ENCODE results near the gene CTTNBP2. TPM values are rescaled to one million over a fixed set of nuclear protein-coding genes. Genes with fewer than 3 reads are reported as not detected.

CTTNBP2 gene
- total and polyA plus RNA-seq, 7 donors: 0.60 to 11.1 (median 4.9) TPM

- Histone ChIP-seq H3K4me1 (peaks cover 0 to 43% (median 32%) of the 10 kb centered on the region in 4 donors), H3K9me3 (no peaks in the 10 kb centered on the region), H3K27me3 (no peaks in the 10 kb centered on the region), H3K4me3 (no peak overlapping the region), H3K36me3 (no peaks in the 10 kb centered on the region), H3K27ac (no peak overlapping the region)
- WGBS, 2 donors: 72 to 84% methylated on average over 1 of the region's 1 CpG
- TF ChIP-seq POLR2AphosphoS5 (IDR thresholded peaks at IDR 0.05) (no peak), POLR2A (IDR thresholded peaks at IDR 0.05) (no peak), EP300 (IDR thresholded peaks at IDR 0.05) (no peak), CTCF (IDR thresholded peaks at IDR 0.05) (no peak)
- no peak for DNase-seq
- intact Hi-C loops (cut with DNase I): loop anchor here (10.0 kb wide), 1 partner anchor 45 kb away; the partner anchor contains the start of gene CTTNBP2
Observed at GRCh38 chr7:117829450-117830117, 43.7 kb downstream of the CTTNBP2 start.

- TF ChIP-seq CTCF (IDR thresholded peaks at IDR 0.05) (no peak), POLR2AphosphoS5 (IDR thresholded peaks at IDR 0.05) (no peak), EP300 (IDR thresholded peaks at IDR 0.05) (no peak), POLR2A (IDR thresholded peaks at IDR 0.05) (no peak)
- intact Hi-C loops (cut with DNase I): loop anchor here (10.0 kb wide), 1 partner anchor 46 kb away; the partner anchor contains the start of gene CTTNBP2
- H3K27ac ChIP-seq: no peak overlapping the region
- H3K27me3 ChIP-seq: no peaks in the 10 kb centered on the region
- H3K4me1 ChIP-seq: peaks cover 0 to 43% (median 32%) of the 10 kb centered on the region in 4 donors
- no peak overlapping the region for H3K4me3 ChIP-seq
- no peaks in the 10 kb centered on the region for H3K36me3 ChIP-seq
- 96 to 97% methylated on average over 2 of the region's 2 CpGs for WGBS, 2 donors
- H3K9me3 ChIP-seq: no peaks in the 10 kb centered on the region
- no peak for DNase-seq
Observed at GRCh38 chr7:117828825-117829224, 44.4 kb downstream of the CTTNBP2 start.

GRCh38 chr7:117827862-117828261, 45.4 kb downstream of the CTTNBP2 start:
- Histone ChIP-seq H3K4me3 (no peak overlapping the region), H3K4me1 (peaks cover 0 to 43% (median 32%) of the 10 kb centered on the region in 4 donors), H3K27me3 (no peaks in the 10 kb centered on the region), H3K27ac (peak overlapping the region in 1 of 4 donors; percentile 2), H3K9me3 (no peaks in the 10 kb centered on the region), H3K36me3 (no peaks in the 10 kb centered on the region)
- TF ChIP-seq POLR2AphosphoS5 (IDR thresholded peaks at IDR 0.05): peak in 1 of 4 donors; percentile 12
- no peak for TF ChIP-seq EP300 (IDR thresholded peaks at IDR 0.05)
- 13 to 56% methylated on average over 2 of the region's 2 CpGs for WGBS, 2 donors
- no peak for DNase-seq
- intact Hi-C loops (cut with DNase I): loop anchor here (10.0 kb wide), 1 partner anchor 47 kb away; the partner anchor contains the start of gene CTTNBP2

- Histone ChIP-seq H3K27ac (no peak overlapping the region), H3K4me3 (no peak overlapping the region), H3K9me3 (no peaks in the 10 kb centered on the region), H3K4me1 (peaks cover 0 to 29% (median 22%) of the 10 kb centered on the region in 4 donors), H3K36me3 (no peaks in the 10 kb centered on the region), H3K27me3 (no peaks in the 10 kb centered on the region)
- intact Hi-C loops (cut with DNase I): loop anchor here (10.0 kb wide), 1 partner anchor 50 kb away; the partner anchor contains the start of gene CTTNBP2
- 86 to 89% methylated on average over 2 of the region's 2 CpGs for WGBS, 2 donors
- TF ChIP-seq CTCF (IDR thresholded peaks at IDR 0.05): no peak
- TF ChIP-seq EP300 (IDR thresholded peaks at IDR 0.05): no peak
- TF ChIP-seq POLR2AphosphoS5 (IDR thresholded peaks at IDR 0.05): no peak
- no peak for TF ChIP-seq POLR2A (IDR thresholded peaks at IDR 0.05)
- DNase-seq: no peak
Observed at GRCh38 chr7:117825132-117825531, 48.1 kb downstream of the CTTNBP2 start.

- Histone ChIP-seq H3K27me3 (no peaks in the 10 kb centered on the region), H3K27ac (no peak overlapping the region), H3K4me3 (no peak overlapping the region), H3K36me3 (no peaks in the 10 kb centered on the region), H3K9me3 (no peaks in the 10 kb centered on the region), H3K4me1 (peaks cover 0 to 24% (median 17%) of the 10 kb centered on the region in 4 donors)
- intact Hi-C loops (cut with DNase I): loop anchor here (10.0 kb wide), 1 partner anchor 50 kb away; the partner anchor contains the start of gene CTTNBP2
- no peak for TF ChIP-seq CTCF (IDR thresholded peaks at IDR 0.05)
- TF ChIP-seq POLR2AphosphoS5 (IDR thresholded peaks at IDR 0.05): no peak
- TF ChIP-seq EP300 (IDR thresholded peaks at IDR 0.05): no peak
- TF ChIP-seq POLR2A (IDR thresholded peaks at IDR 0.05): no peak
- 91 to 94% methylated on average over 2 of the region's 2 CpGs for WGBS, 2 donors
- no peak for DNase-seq
Observed at GRCh38 chr7:117824592-117824991, 48.6 kb downstream of the CTTNBP2 start.
